ENCODE data around the gene NR6A1.

- TF ChIP-seq TAF1 (IDR thresholded peaks at IDR 0.05; ENCODE audit: low read depth, low read length) (no peak), CHD2 (IDR thresholded peaks at IDR 0.05; ENCODE audit: low read length) (no peak), ZNF274 (IDR thresholded peaks at IDR 0.05; ENCODE audit: borderline replicate concordance, extremely low read depth, low read length) (no peak), EP300 (IDR thresholded peaks at IDR 0.05; ENCODE audit: borderline replicate concordance in 1 of 2, low read depth in 2 of 2, low read length in 2 of 2) (no peak), CEBPB (IDR thresholded peaks at IDR 0.05; ENCODE audit: low read depth, low read length) (no peak), YY1 (IDR thresholded peaks at IDR 0.05; ENCODE audit: low read depth, low read length) (no peak)
- TF ChIP-seq, protein P1, sequence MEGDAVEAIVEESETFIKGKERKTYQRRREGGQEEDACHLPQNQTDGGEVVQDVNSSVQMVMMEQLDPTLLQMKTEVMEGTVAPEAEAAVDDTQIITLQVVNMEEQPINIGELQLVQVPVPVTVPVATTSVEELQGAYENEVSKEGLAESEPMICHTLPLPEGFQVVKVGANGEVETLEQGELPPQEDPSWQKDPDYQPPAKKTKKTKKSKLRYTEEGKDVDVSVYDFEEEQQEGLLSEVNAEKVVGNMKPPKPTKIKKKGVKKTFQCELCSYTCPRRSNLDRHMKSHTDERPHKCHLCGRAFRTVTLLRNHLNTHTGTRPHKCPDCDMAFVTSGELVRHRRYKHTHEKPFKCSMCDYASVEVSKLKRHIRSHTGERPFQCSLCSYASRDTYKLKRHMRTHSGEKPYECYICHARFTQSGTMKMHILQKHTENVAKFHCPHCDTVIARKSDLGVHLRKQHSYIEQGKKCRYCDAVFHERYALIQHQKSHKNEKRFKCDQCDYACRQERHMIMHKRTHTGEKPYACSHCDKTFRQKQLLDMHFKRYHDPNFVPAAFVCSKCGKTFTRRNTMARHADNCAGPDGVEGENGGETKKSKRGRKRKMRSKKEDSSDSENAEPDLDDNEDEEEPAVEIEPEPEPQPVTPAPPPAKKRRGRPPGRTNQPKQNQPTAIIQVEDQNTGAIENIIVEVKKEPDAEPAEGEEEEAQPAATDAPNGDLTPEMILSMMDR (IDR thresholded peaks at IDR 0.05; ENCODE audit: control extremely low read depth in 1 of 3, insufficient read depth in 1 of 3, low read depth in 1 of 3, low read length in 3 of 3) = no peak
Measured at GRCh38 chr9:124629600-124629999, 141.5 kb downstream of the NR6A1 start.

All from H1 (cell line).